Upper lobe of left lung (tissue), 6 donors: ENCODE data around the gene TTC28. TPM values are rescaled to one million over a fixed set of nuclear protein-coding genes. Genes with fewer than 3 reads are reported as not detected.

ENCODE experiments used
- ATAC-seq, 2 donors: fragments of 200-7000 bp; cut with Tn5 transposase; one replicate each; pipeline ENCODE4 v1.9.1; 2022; ENCODE audit warnings: mild to moderate bottlenecking in 2 of 2, moderate library complexity in 2 of 2; ENCODE audit not compliant: low FRiP score in 2 of 2
- DNase-seq, 2 donors: peaks; one replicate each; pipeline ENCODE4 v3.0.0-alpha.2; 2019 to 2020
- H3K27ac ChIP-seq, 4 donors: fragments of 200-600 bp; sonication (generic); one replicate each; pipeline ENCODE4 v1.5.1; 2016 to 2019
- H3K27me3 ChIP-seq, 4 donors: fragments of 200-600 bp; sonication (generic); one replicate each; pipeline ENCODE4 v1.5.1; 2017 to 2019
- H3K36me3 ChIP-seq, 4 donors: fragments of 200-600 bp; sonication (generic); one replicate each; pipeline ENCODE4 v1.5.1; 2016 to 2019
- H3K4me1 ChIP-seq, 4 donors: fragments of 200-600 bp; sonication (generic); one replicate each; pipeline ENCODE4 v1.5.1; 2018 to 2019
- H3K4me3 ChIP-seq, 4 donors: fragments of 200-600 bp; sonication (generic); one replicate each; pipeline ENCODE4 v1.5.1; 2017 to 2019; ENCODE audit warnings: mild to moderate bottlenecking in 2 of 4, moderate library complexity in 1 of 4
- H3K9me3 ChIP-seq, 4 donors: fragments of 200-600 bp; sonication (generic); one replicate each; pipeline ENCODE4 v1.5.1; 2018 to 2019
- CTCF ChIP-seq, 6 experiments: fragments of 450-650 bp in 4 of 6; fragments of 200-600 bp in 2 of 6; sonication (generic) in 2 of 6; IDR thresholded peaks; one replicate each; pipeline ENCODE4 v1.5.1; 2016 to 2019; ENCODE audit warnings: antibody characterized with exemption in 6 of 6
- EP300 ChIP-seq, 4 donors: sonication (generic); formaldehyde crosslinking; IDR thresholded peaks; one replicate each; pipeline ENCODE4 v1.5.1; 2017; ENCODE audit warnings: antibody characterized with exemption in 4 of 4, control low read depth in 2 of 4
- POLR2A ChIP-seq, 4 donors: fragments of 450-650 bp; IDR thresholded peaks; one replicate each; pipeline ENCODE4 v1.5.1; 2016 to 2017; ENCODE audit warnings: antibody characterized with exemption in 4 of 4, mild to moderate bottlenecking in 2 of 4
- POLR2AphosphoS5 ChIP-seq, 2 donors: sonication (generic); formaldehyde crosslinking; IDR thresholded peaks; one replicate each; pipeline ENCODE4 v1.5.1; 2017; ENCODE audit warnings: antibody characterized with exemption in 2 of 2
- WGBS, 2 donors: methylation state at CpG; one replicate each; pipeline ENCODE4 v1.1.5; 2017 to 2018; 5-methylcytosine and 5-hydroxymethylcytosine counted together
- total RNA-seq, 6 donors: library from RNA; depleted of rRNA in 4 of 6; stranded (reverse); fragments of >200 nt in 4 of 6; gene quantifications; one replicate each; pipeline versions ENCODE4 v1.1.0 to v1.2.1, GENCODE V29; 2016 to 2021
- donor health status: DM: no; HTN: no; CAD: no; lungs with moderate emphysema.
- donor health status: DM: no; HTN: yes; CAD: no; lungs with severe emphysema.

TTC28 gene
- total RNA-seq, 6 donors from 2014 or later: 30.1 to 69.4 (median 41.4) TPM

- Histone ChIP-seq H3K27ac (no peak overlapping the region), H3K36me3 (peaks cover 0 to 51% (median 26%) of the 10 kb centered on the region in 4 donors), H3K9me3 (no peaks in the 10 kb centered on the region), H3K4me1 (peaks cover 0 to 4% (median 0%) of the 10 kb centered on the region in 4 donors), H3K4me3 (no peak overlapping the region), H3K27me3 (no peaks in the 10 kb centered on the region)
- no peak for ATAC-seq
- TF ChIP-seq CTCF (IDR thresholded peaks at IDR 0.05): no peak
- no peak for DNase-seq
- 88 to 90% methylated on average over 15 of the region's 15 CpGs for WGBS, 2 donors
These were observed 696.3 kb downstream of the TTC28 start for GRCh38 chr22:27983361-27983791.

GRCh38 chr22:27982630-27983180 lies 696.9 kb downstream of the TTC28 start:
- peaks cover 0 to 51% (median 26%) of the 10 kb centered on the region in 4 donors for H3K36me3 ChIP-seq
- peak in 1 of 2 donors; percentile 60 for DNase-seq
- H3K27ac ChIP-seq: no peak overlapping the region
- peaks cover 0 to 4% (median 0%) of the 10 kb centered on the region in 4 donors for H3K4me1 ChIP-seq
- ATAC-seq: no peak
- H3K27me3 ChIP-seq: no peaks in the 10 kb centered on the region
- no peak overlapping the region for H3K4me3 ChIP-seq
- no peaks in the 10 kb centered on the region for H3K9me3 ChIP-seq
- WGBS, 2 donors: 90 to 93% methylated on average over 15 to 20 of the region's 20 CpGs
- no peak for TF ChIP-seq POLR2A (IDR thresholded peaks at IDR 0.05)
- no peak for TF ChIP-seq CTCF (IDR thresholded peaks at IDR 0.05)
- TF ChIP-seq EP300 (IDR thresholded peaks at IDR 0.05): no peak
- no peak for TF ChIP-seq POLR2AphosphoS5 (IDR thresholded peaks at IDR 0.05)

DNA sequence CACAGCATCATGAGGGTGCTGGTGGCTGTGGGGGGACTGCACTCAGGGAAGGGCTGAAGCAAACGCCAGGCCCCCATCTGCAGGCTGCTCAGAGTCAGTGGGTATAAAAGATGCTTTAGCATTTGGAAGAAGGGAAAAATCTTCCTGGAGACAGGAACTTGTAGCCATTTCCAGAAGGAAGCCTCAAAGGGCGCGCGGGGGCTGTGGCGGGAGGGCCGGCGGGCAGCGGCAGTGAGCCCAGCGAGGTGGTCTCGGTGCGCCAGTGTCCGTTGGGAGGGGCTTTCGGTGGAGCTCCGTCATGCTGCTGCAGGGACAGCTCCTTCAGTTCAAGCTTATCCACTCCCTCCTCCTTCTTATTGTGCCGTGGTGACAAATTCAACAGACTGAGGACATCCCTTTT lies 697.5 kb downstream of the TTC28 start:
- ATAC-seq (no peak), DNase-seq (peak in 1 of 2 donors; percentile 69)
- Histone ChIP-seq H3K4me3 (no peak overlapping the region), H3K9me3 (no peaks in the 10 kb centered on the region), H3K27me3 (no peaks in the 10 kb centered on the region), H3K4me1 (peaks cover 0 to 4% (median 0%) of the 10 kb centered on the region in 4 donors), H3K36me3 (peaks cover 0 to 51% (median 25%) of the 10 kb centered on the region in 4 donors), H3K27ac (no peak overlapping the region)
- TF ChIP-seq POLR2AphosphoS5 (IDR thresholded peaks at IDR 0.05) (no peak), POLR2A (IDR thresholded peaks at IDR 0.05) (no peak), CTCF (IDR thresholded peaks at IDR 0.05) (no peak), EP300 (IDR thresholded peaks at IDR 0.05) (no peak)
- 97% methylated on average over 12 to 15 of the region's 15 CpGs for WGBS, 2 donors

- peaks cover 0 to 4% (median 0%) of the 10 kb centered on the region in 4 donors for H3K4me1 ChIP-seq
- 90 to 93% methylated on average over 7 of the region's 7 CpGs for WGBS, 2 donors
- TF ChIP-seq POLR2AphosphoS5 (IDR thresholded peaks at IDR 0.05): no peak
- no peak for TF ChIP-seq EP300 (IDR thresholded peaks at IDR 0.05)
- no peak for TF ChIP-seq CTCF (IDR thresholded peaks at IDR 0.05)
- no peak for TF ChIP-seq POLR2A (IDR thresholded peaks at IDR 0.05)
- ATAC-seq (no peak), DNase-seq (peak in 1 of 2 donors; percentile 29)
- no peak overlapping the region for H3K27ac ChIP-seq
- no peaks in the 10 kb centered on the region for H3K9me3 ChIP-seq
- peaks cover 0 to 38% (median 17%) of the 10 kb centered on the region in 4 donors for H3K36me3 ChIP-seq
- H3K4me3 ChIP-seq: no peak overlapping the region
- H3K27me3 ChIP-seq: no peaks in the 10 kb centered on the region
These were observed 699.1 kb downstream of the TTC28 start for GRCh38 chr22:27980424-27981148.
